Spleen (tissue), 11 donors: ENCODE measurements around the gene FAM53B. TPM values are rescaled to one million over a fixed set of nuclear protein-coding genes. Genes with fewer than 3 reads are reported as not detected.

Source experiments
- DNase-seq: peaks from one replicate; pipeline ENCODE4 v3.0.0-alpha.2; 2020
- H3K27ac ChIP-seq, 8 donors: fragments of 200-600 bp; sonication (generic) in 7 of 8; 1 replicate in 4 of 8; 2 replicates in 4 of 8; pipeline versions ENCODE4 v1.5.0 to v1.8.0; 2016 to 2021; ENCODE audit warnings: inconsistent platforms in 4 of 8, mild to moderate bottlenecking in 4 of 8, moderate library complexity in 1 of 8
- H3K27me3 ChIP-seq, 7 donors: fragments of 200-600 bp; sonication (generic) in 6 of 7; replicated peaks in 1 of 7; 1 replicate in 4 of 7; 2 replicates in 3 of 7; pipeline versions ENCODE4 v1.5.0 to v1.8.0; 2016 to 2021; ENCODE audit warnings: inconsistent platforms in 3 of 7, mild to moderate bottlenecking in 1 of 7
- H3K36me3 ChIP-seq, 6 donors: fragments of 200-600 bp; sonication (generic) in 5 of 6; 1 replicate in 4 of 6; 2 replicates in 2 of 6; pipeline versions ENCODE4 v1.5.0 to v1.8.0; 2016 to 2021; ENCODE audit warnings: inconsistent platforms in 2 of 6
- H3K4me1 ChIP-seq, 6 donors: fragments of 200-600 bp; sonication (generic) in 5 of 6; 1 replicate in 3 of 6; 2 replicates in 3 of 6; pipeline versions ENCODE4 v1.5.0 to v1.8.0; 2016 to 2021; ENCODE audit warnings: inconsistent platforms in 3 of 6
- H3K4me3 ChIP-seq, 8 donors: fragments of 200-600 bp; sonication (generic) in 7 of 8; 1 replicate in 4 of 8; 2 replicates in 4 of 8; pipeline versions ENCODE4 v1.5.0 to v1.8.0; 2016 to 2021; ENCODE audit warnings: inconsistent platforms in 4 of 8, mild to moderate bottlenecking in 4 of 8, moderate library complexity in 2 of 8
- H3K9me3 ChIP-seq, 8 donors: fragments of 200-600 bp; sonication (generic) in 7 of 8; 1 replicate in 4 of 8; 2 replicates in 4 of 8; pipeline versions ENCODE4 v1.5.0 to v1.8.0; 2016 to 2021; ENCODE audit warnings: inconsistent platforms in 4 of 8
- POLR2A ChIP-seq, 3 donors: fragments of 450-650 bp; IDR thresholded peaks; one replicate each; pipeline ENCODE4 v1.5.1; 2017; ENCODE audit warnings: antibody characterized with exemption in 3 of 3, mild to moderate bottlenecking in 1 of 3
- POLR2AphosphoS5 ChIP-seq, 3 donors: sonication (generic); formaldehyde crosslinking; IDR thresholded peaks; one replicate each; pipeline ENCODE4 v1.5.1; 2017; ENCODE audit warnings: antibody characterized with exemption in 3 of 3
- WGBS, 5 donors: extraction: QIAGEN DNeasy Blood & Tissue Kit in 3 of 5; methylation state at CpG; one replicate each; pipeline versions ENCODE4 v1.1.5 to v1.1.7; 2013 to 2018; 5-methylcytosine and 5-hydroxymethylcytosine counted together
- intact Hi-C: fragments of 100-400 bp; cut with DNase I; formaldehyde crosslinking; loops from one replicate; pipeline ENCODE4 v1.15.0; 2023; ENCODE audit warnings: low total_unique reads
- polyA plus RNA-seq, 3 donors: library from polyadenylated mRNA; stranded (reverse); fragments of 200-250 nt; gene quantifications; one replicate each; pipeline ENCODE4 v1.2.1, GENCODE V29; 2013
- total RNA-seq, 7 donors: library from RNA; depleted of rRNA in 3 of 7; stranded (reverse); fragments of >200 nt in 3 of 7; fragmentation: NEBNext Ultra II Directional in 4 of 7; extraction: Animal tissue kit (Norgen Biotek cat#: 25700) in 4 of 7; gene quantifications; one replicate each; pipeline versions ENCODE4 v1.1.0 to v1.2.1, GENCODE V29; 2016 to 2021
- TF ChIP-seq, protein P1 (sequence below), 11 experiments: fragments of 200-600 bp in 7 of 11; fragments of 450-650 bp in 4 of 11; sonication (generic) in 4 of 11; IDR thresholded peaks in 8 of 11; conservative IDR thresholded peaks in 3 of 11; 1 replicate in 7 of 11; 2 replicates in 4 of 11; pipeline versions ENCODE4 v1.4.0 to v1.8.0; 2016 to 2021; ENCODE audit warnings: antibody characterized with exemption in 11 of 11, inconsistent platforms in 4 of 11, mild to moderate bottlenecking in 1 of 11
- donor health status: healthy with polysubstance abuse.
- donor health status: DM: no; HTN: no; CAD: no; lungs with moderate emphysema.
- donor health status: DM: no; HTN: no; CAD: no.
- donor health status: Bipolar disorder and iron deficiency.
- donor health status: healthy.
- donor health status: DM: no; HTN: no; CAD: no.
- donor health status: DM: yes; HTN: yes; CAD: no.

The FAM53B gene
- total and polyA plus RNA-seq, 10 donors, result 13.3 to 94.0 (median 56.2) TPM

DNA sequence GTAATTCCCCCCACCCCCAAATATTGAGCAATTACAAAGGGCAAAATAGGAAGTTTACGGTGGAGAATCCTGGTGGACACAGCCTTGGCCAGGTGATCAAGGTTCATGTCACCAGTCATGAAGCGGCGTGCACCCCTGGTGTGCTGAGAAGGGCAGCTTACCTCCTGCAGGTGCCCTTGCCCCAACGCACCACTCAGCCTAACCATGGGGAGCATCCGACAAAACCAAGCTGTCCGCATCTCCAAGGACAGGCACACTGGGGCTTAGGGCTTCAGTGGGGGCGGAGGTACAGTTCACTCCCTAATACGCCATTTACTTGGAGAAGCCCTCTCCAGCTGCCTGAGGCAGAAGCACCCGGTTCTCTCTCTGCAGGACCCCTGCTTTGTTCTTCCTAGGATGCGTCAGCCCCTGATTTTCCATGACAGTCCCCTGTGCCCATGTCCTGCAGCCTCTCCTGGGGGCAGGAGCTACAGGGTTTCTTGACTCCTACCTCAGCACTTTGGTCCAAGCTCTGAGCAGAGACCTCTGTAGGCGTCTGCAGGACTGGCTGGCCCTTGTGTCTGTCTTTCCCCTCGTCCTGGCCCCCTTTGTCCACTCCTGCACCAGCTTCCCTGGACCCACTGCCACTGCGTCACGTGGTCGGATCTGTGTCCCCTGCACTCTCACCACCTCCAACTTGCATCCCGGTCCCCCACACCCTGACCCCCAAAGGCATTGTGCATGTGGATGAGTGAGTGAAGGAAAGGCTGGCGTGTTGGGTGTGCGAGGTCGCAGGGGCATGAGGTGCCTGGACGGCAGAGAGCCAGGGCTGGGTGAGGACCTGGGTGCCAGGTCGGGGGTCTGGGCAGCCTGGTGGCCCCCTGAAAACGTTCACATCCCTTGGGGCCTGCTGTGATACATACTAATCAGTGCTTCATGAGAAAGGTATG is 168.8 kb downstream of the FAM53B start:
- WGBS, 5 donors, result 81 to 96% (median 89%) methylated on average over 20 to 22 of the region's 22 CpGs
- no peaks in the 10 kb centered on the region for H3K36me3 ChIP-seq
- peak; percentile 64 for DNase-seq
- TF ChIP-seq, protein P1, sequence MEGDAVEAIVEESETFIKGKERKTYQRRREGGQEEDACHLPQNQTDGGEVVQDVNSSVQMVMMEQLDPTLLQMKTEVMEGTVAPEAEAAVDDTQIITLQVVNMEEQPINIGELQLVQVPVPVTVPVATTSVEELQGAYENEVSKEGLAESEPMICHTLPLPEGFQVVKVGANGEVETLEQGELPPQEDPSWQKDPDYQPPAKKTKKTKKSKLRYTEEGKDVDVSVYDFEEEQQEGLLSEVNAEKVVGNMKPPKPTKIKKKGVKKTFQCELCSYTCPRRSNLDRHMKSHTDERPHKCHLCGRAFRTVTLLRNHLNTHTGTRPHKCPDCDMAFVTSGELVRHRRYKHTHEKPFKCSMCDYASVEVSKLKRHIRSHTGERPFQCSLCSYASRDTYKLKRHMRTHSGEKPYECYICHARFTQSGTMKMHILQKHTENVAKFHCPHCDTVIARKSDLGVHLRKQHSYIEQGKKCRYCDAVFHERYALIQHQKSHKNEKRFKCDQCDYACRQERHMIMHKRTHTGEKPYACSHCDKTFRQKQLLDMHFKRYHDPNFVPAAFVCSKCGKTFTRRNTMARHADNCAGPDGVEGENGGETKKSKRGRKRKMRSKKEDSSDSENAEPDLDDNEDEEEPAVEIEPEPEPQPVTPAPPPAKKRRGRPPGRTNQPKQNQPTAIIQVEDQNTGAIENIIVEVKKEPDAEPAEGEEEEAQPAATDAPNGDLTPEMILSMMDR (IDR thresholded peaks at IDR 0.05 in 8 of 11, conservative IDR thresholded peaks at IDR 0.05 in 3 of 11), result no peak
- TF ChIP-seq POLR2AphosphoS5 (IDR thresholded peaks at IDR 0.05), result no peak
- TF ChIP-seq POLR2A (IDR thresholded peaks at IDR 0.05), result no peak
- H3K27me3 ChIP-seq, result no peaks in the 10 kb centered on the region
- H3K4me1 ChIP-seq, result peaks cover 0 to 3% (median under 1%) of the 10 kb centered on the region in 6 donors
- peaks cover 0 to 7% (median 4%) of the 10 kb centered on the region in 8 donors for H3K9me3 ChIP-seq
- H3K27ac ChIP-seq, result no peak overlapping the region
- intact Hi-C loops, result no loop called here
- H3K4me3 ChIP-seq, result no peak overlapping the region

GRCh38 chr10:124574456-124575070 is 169.6 kb downstream of the FAM53B start:
- Histone ChIP-seq H3K27ac (no peak overlapping the region), H3K4me3 (no peak overlapping the region), H3K9me3 (no peaks in the 10 kb centered on the region), H3K36me3 (no peaks in the 10 kb centered on the region), H3K27me3 (no peaks in the 10 kb centered on the region), H3K4me1 (peaks cover 0 to 11% (median 6%) of the 10 kb centered on the region in 6 donors)
- TF ChIP-seq POLR2AphosphoS5 (IDR thresholded peaks at IDR 0.05), result no peak
- TF ChIP-seq, protein P1 (IDR thresholded peaks at IDR 0.05 in 8 of 11, conservative IDR thresholded peaks at IDR 0.05 in 3 of 11), result no peak
- no peak for TF ChIP-seq POLR2A (IDR thresholded peaks at IDR 0.05)
- intact Hi-C loops, result no loop called here
- 84 to 90% (median 90%) methylated on average over 7 to 14 of the region's 14 CpGs for WGBS, 5 donors
- DNase-seq, result peak; percentile 67

DNA sequence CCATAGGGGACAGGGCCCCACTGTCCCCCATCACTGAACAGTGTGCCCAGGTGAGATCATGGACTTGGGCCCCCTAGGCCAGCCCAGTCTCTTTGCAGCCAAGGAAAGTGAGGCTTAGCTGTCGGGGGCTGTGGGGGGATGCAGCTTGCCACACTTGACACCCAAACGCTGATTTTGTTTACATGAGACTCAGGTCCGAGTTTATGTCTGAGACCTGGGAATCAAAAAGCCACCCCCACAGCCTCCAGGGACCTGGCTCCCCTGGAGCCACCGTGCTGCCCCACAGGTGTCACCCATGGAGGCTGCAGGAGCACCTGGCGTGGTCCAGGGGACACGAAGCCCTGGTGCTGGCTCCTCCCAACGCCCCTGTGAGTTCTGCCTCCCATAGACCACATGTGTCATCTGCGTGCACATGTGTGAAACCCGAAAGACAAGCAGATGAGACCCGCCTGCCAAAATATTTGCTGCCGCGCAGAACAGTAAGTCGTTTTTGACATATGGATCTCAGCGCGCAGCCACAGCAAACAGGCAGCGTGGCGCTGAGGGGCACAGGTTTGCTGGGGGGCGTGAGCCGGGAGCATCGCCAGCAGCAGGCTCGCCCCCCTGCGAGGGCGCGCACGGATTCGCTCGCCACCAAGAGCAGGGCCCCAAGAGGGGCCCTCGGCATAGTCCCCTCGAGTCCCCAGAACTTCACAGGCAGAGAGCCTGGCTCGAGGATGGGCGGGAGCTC is 170.3 kb downstream of the FAM53B start:
- intact Hi-C loops, result no loop called here

GRCh38 chr10:124572751-124573150 is 171.4 kb downstream of the FAM53B start:
- WGBS, 5 donors, result 80 to 87% (median 85%) methylated on average over 11 of the region's 11 CpGs
- DNase-seq, result no peak
- H3K27ac ChIP-seq, result no peak overlapping the region
- TF ChIP-seq POLR2AphosphoS5 (IDR thresholded peaks at IDR 0.05), result no peak
- TF ChIP-seq POLR2A (IDR thresholded peaks at IDR 0.05), result no peak
- TF ChIP-seq, protein P1 (IDR thresholded peaks at IDR 0.05 in 8 of 11, conservative IDR thresholded peaks at IDR 0.05 in 3 of 11), result no peak
- no peaks in the 10 kb centered on the region for H3K36me3 ChIP-seq
- H3K27me3 ChIP-seq, result no peaks in the 10 kb centered on the region
- no peaks in the 10 kb centered on the region for H3K9me3 ChIP-seq
- peaks cover 0 to 17% (median 7%) of the 10 kb centered on the region in 6 donors for H3K4me1 ChIP-seq
- H3K4me3 ChIP-seq, result no peak overlapping the region
- intact Hi-C loops, result no loop called here

More for the DNA sequence above, 170.3 kb downstream of the FAM53B start:
- TF ChIP-seq POLR2A (IDR thresholded peaks at IDR 0.05), result no peak
- peak; percentile 58 for DNase-seq
- H3K4me3 ChIP-seq, result no peak overlapping the region
- H3K36me3 ChIP-seq, result no peaks in the 10 kb centered on the region
- peaks cover 0 to 16% (median 7%) of the 10 kb centered on the region in 6 donors for H3K4me1 ChIP-seq
- H3K9me3 ChIP-seq, result no peaks in the 10 kb centered on the region
- 83 to 92% (median 90%) methylated on average over 20 to 31 of the region's 31 CpGs for WGBS, 5 donors
- H3K27me3 ChIP-seq, result no peaks in the 10 kb centered on the region
- H3K27ac ChIP-seq, result no peak overlapping the region
